T-helper 1 cell (primary cell): ENCODE data around the gene B4GALNT1.
A peak's percentile ranks its signal among the peaks of the same experiment; 100 is the strongest.
"Not testable (repeated sequence)": the region's sequence is repeated elsewhere in the genome, so short reads cannot be mapped to it uniquely, and the experiment has no call there.

Experiments
- DNase-seq, 5 donors: peaks; one replicate each; pipeline ENCODE4 v3.0.0-alpha.2; 2012 to 2020

The B4GALNT1 gene

GRCh38 chr12:57620245-57620935, 12.6 kb downstream of the B4GALNT1 start:
- no peak for DNase-seq

GRCh38 chr12:57619434-57620244, 13.4 kb downstream of the B4GALNT1 start:
- peak in 1 of 5 donors; percentile 23 for DNase-seq

- no peak for DNase-seq
Observed at GRCh38 chr12:57618966-57619433, 14.0 kb downstream of the B4GALNT1 start.

GRCh38 chr12:57618431-57618830, 14.6 kb downstream of the B4GALNT1 start:
- DNase-seq, result not testable (repeated sequence)

- no peak for DNase-seq
Observed at GRCh38 chr12:57617942-57618341, 15.1 kb downstream of the B4GALNT1 start.

- DNase-seq, result no peak
Observed at GRCh38 chr12:57616383-57617101, 16.5 kb downstream of the B4GALNT1 start.

GRCh38 chr12:57615637-57616036, 17.4 kb downstream of the B4GALNT1 start:
- DNase-seq, result no peak

- no peak for DNase-seq
Observed at GRCh38 chr12:57614948-57615500, 18.0 kb downstream of the B4GALNT1 start.

- no peak for DNase-seq
Observed at GRCh38 chr12:57614178-57614947, 18.6 kb downstream of the B4GALNT1 start.

- no peak for DNase-seq
Observed at GRCh38 chr12:57613427-57614109, 19.4 kb downstream of the B4GALNT1 start.

GRCh38 chr12:57612711-57613426, 20.1 kb downstream of the B4GALNT1 start:
- no peak for DNase-seq

GRCh38 chr12:57611827-57612710, 20.9 kb downstream of the B4GALNT1 start:
- DNase-seq, result no peak

GRCh38 chr12:57611108-57611826, 21.7 kb downstream of the B4GALNT1 start, which contains the start of gene ARHGEF25:
TSS of gene ARHGEF25 (plus strand) at chr12:57611435. CDS start at chr12:57611895, 460 bp downstream.
- DNase-seq, result peak in 3 of 5 donors; percentile 26 to 41 (median 36)

- DNase-seq, result no peak
Observed at GRCh38 chr12:57610554-57611107, 22.4 kb downstream of the B4GALNT1 start.

- DNase-seq, result no peak
Observed at GRCh38 chr12:57609781-57610553, 23.0 kb downstream of the B4GALNT1 start.

GRCh38 chr12:57609101-57609780, 23.8 kb downstream of the B4GALNT1 start:
- no peak for DNase-seq
